ENCODE measurements around the gene IMP4.
"Not testable (repeated sequence)": the region's sequence is repeated elsewhere in the genome, so short reads cannot be mapped to it uniquely, and the experiment has no call there.

The IMP4 gene

GRCh38 chr2:130342533-130343275 is at the start of gene IMP4:
TSS of gene IMP4 (plus strand) at chr2:130342897. CDS start at chr2:130342933, 36 bp downstream.
- DNase-seq, result peak; percentile 97

GRCh38 chr2:130300258-130300969 is 42.3 kb upstream of the IMP4 start:
- no peak for DNase-seq

DNA sequence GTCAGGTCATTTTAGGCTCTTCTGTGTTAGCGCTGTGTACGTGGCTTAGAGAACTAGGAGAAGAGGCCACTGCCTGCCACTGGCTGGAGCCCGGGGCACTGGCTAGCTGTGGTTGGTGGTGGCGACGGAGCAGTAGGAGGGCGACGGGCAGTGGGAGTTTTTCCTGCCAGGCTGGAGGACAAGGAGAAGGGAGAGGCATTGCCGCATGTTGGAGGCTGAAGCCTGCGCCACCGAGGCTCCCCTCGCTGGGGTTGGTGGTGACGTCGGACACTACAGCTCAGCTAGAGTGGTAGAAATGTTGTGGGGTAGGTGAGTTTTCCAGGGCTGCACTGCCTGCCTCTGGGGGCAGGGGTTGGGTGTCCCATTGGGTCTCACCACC is 41.7 kb upstream of the IMP4 start:
- no peak for DNase-seq

GRCh38 chr2:130302164-130302886 is 40.4 kb upstream of the IMP4 start:
- no peak for DNase-seq

DNA sequence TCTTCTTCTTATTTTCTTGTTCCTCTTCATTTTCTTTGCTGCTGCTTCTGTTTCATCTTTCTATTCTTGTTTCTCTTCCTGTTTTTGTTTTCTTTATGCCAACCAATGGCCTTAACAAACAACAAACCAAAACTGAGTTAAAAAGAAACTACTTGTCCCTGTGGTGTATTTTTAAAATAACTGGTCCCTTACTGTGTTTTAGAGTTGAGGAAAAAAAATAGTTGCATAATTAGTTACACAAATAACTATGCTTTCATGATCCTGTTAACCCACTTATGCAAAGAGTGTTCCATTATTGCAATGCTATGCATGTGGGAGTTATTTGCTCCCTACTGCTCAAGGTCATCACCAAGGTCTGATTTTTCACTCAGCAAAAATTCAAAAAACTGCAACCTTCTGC is 39.5 kb upstream of the IMP4 start:
- DNase-seq, result no peak

- DNase-seq, result no peak
Observed at GRCh38 chr2:130304726-130305125, 38.0 kb upstream of the IMP4 start.

GRCh38 chr2:130307850-130308249 is 34.8 kb upstream of the IMP4 start:
- no peak for DNase-seq

DNA sequence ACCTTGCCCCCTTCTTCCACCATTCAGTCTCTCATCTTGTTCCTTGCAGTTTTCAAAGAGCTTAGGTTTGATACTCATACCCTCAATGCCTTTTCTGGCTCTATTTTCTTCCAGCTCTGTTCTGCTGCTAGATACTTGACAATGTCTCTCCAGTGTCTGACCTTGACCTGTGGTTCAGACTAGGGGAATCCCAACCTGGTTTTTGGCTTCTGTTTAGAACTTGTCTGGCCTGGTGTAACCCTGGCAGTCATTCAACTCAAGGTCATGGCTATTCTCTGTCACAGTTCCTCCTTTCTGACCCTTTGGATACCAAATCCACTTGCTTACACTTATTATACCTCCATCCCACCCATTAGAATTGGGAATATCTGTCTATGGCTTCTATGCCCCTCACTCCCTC is 31.8 kb upstream of the IMP4 start:
- no peak for DNase-seq

DNA sequence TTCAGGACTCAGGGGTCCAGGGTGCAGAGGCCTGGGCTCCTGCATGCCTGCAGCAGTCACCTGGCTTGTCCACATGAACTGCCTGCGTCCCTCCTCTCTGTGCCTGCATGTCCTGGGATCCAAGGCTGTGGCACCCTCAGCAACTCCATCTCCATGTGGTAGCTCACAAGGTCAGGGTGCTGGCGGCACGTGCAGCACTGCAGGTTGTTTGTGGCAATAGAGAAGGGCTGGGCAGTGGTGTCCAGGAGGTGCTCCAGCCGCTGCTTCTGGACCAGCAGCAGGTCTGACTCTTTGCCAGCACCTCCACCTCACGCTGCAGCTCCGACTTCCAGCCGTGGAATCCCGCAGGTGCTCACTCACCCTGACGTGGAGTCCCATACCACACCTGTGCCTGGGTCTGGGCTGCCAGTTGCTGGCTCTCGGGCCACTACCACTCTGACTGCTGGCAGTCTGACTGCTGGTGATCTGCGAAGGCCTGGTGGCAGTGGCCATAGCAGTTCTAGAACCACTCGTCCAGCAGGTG is 28.8 kb upstream of the IMP4 start:
- no peak for DNase-seq

DNA sequence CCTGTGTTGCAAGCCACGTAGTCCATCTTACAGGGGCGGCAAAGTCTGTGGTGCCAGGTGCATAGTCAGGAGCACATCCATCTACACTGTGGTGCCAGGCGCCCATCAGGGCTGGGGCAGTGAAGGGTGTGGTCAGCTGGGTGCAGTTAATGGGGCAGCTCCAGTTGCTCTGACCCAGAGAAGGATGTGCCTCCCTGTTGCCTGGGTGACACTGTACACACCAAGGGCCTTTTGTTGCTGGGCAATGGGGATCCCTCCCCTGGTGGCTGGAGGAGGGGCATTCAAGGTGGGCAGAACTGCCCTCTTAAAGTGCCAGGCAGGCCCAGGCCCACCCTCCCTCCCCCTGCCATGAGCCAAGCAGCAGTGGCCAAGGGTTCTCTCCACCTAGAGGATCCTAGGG is 28.3 kb upstream of the IMP4 start:
- DNase-seq, result no peak

- no peak for DNase-seq
Observed at GRCh38 chr2:130316596-130316995, 26.1 kb upstream of the IMP4 start.

- no peak for DNase-seq
Observed at GRCh38 chr2:130318906-130319305, 23.8 kb upstream of the IMP4 start.

GRCh38 chr2:130319536-130319935 is 23.2 kb upstream of the IMP4 start:
- DNase-seq, result no peak

DNA sequence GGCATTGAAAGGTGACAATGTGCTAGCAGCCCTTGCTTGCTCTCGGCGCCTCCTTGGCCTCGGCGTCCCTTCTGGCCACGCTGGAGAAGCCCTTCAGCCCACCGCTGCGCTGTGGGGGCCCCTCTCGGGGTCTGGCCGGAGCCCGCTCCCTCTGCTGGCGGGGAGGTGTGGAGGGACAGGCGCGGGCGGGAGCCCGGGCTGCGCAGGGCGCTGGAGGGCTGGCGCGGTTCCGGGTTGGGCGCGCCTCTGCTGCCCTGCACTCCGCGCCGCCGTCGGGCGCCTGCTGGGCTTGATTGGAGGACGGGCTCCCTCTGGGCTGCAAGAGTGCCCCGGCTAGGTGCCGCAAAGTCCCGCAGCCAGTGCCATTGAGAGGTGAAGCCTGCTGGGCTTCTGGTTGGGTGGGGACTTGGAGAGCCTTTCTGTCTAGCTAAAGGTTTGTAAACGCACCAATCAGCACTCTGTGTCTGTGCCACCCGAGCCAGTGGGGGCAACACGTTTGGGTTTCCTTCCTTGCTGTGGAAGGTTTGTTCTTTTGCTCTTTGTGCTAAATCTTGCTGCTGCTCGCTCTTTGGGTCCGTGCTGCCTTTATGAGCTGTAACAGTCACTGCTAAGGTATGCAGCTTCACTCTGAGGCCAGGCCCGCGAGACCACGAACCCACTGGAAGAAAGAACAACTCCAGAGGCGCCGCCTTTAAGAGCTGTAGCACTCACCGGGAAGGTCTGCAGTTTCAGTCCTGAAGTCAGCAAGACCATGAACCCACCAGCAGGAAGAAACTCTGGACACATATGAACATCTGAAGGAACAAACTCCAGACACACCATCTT is 14.8 kb upstream of the IMP4 start:
- DNase-seq, result no peak

- peak; percentile 44 for DNase-seq
Observed at GRCh38 chr2:130328710-130329109, 14.0 kb upstream of the IMP4 start.

DNA sequence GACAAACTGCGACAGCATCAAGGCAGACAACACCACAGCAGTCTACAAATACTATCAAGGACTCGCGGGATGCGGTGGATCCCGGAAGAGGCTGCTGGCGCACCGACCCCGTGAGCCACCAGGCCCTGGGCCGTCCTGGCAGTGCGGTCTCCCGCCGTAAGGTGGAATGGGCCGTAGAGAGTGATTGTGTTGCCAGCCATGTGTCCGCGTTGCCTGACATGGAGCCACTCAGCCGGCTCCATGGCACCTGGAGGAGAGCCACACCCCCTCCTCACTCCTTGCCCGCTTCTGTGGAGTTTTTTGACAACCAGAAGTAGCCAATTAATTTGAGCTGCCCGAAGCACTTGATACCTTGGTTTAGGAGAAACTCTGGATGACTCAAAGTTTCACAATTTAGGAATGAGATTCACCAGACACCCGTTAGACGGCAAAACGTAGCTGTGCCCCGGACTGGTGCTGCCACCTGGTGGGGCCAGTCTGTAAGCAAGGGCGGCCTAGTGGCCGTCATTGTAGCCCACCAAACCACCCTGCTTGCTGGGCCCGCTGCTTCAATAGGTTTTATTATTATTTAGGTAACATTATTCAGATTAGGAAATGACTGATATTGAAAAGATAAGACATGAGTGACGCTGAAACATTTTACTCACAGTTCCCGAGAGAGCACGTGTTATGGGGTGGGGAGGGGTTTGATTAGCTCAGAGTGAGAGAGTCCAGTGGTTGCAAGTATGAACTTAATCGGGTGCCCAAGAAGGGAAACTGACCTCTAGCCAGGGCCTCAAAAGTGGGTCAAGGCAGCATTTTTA is 10.2 kb upstream of the IMP4 start:
- DNase-seq, result peak; percentile 57

- DNase-seq, result not testable (repeated sequence)
Observed at GRCh38 chr2:130333253-130333652, 9.4 kb upstream of the IMP4 start.

- no peak for DNase-seq
Observed at GRCh38 chr2:130334026-130334425, 8.7 kb upstream of the IMP4 start.

GRCh38 chr2:130335226-130335625 is 7.5 kb upstream of the IMP4 start:
- DNase-seq, result no peak

GRCh38 chr2:130336150-130336876 is 6.4 kb upstream of the IMP4 start:
- no peak for DNase-seq
